T follicular helper cell (primary cell): ENCODE measurements around the gene GHRH.

ENCODE experiments used
- DNase-seq: peaks from one replicate; pipeline ENCODE4 v3.0.0-alpha.2; 2020; ENCODE audit warnings: low read depth
- total RNA-seq, 2 experiments: gene quantifications; one replicate each; lab custom pipeline; 2026; lab: John Stamatoyannopoulos, UW

GHRH gene, protein sequence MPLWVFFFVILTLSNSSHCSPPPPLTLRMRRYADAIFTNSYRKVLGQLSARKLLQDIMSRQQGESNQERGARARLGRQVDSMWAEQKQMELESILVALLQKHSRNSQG
- 0 reads per million in 2 experiments for total RNA-seq

DNA sequence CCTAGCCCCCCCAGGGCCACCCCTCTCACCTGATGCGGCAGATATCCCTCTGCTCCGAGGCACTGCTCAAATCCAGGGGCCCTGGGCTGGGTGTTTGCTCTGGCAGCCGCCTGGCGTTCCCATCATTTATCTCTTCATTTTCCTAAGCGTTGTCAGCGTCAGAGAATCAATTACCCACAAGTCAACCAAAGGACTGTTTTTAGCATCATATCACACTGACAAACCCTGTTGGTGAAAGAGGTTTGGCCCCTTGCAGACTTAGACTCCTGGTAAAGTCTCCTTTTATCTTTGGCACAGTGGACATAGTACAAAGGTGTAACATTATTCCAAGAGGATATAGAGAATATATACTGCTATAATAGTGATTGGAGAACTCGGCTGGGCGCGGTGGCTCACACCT, at the start of gene GHRH:
Gene GHRH, minus strand, starts transcription at position 101 of the 400 bp plus-strand sequence. CDS start 4,925 bp downstream, outside the sequence.
- no peak for DNase-seq

DNA sequence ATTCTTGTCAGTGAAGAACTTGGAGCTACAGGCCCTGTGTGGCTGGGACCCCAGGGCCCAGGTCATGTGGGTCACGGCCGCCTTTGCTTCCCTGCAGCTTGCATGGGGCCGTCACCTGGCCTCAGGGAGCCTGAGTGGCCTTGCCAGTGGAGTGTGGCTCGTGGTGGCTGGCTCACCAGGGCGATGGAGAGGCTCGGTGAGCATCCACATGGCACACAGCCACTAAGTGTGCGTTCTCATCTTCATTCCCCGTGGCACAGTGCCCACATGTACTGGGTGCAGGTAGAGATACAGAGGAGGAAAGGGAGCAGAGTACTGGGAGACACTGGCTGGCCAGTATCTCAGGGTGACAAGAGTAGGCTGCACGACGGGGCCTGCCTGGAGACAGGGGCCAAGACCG, 49.3 kb upstream of the GHRH start:
- no peak for DNase-seq

DNA sequence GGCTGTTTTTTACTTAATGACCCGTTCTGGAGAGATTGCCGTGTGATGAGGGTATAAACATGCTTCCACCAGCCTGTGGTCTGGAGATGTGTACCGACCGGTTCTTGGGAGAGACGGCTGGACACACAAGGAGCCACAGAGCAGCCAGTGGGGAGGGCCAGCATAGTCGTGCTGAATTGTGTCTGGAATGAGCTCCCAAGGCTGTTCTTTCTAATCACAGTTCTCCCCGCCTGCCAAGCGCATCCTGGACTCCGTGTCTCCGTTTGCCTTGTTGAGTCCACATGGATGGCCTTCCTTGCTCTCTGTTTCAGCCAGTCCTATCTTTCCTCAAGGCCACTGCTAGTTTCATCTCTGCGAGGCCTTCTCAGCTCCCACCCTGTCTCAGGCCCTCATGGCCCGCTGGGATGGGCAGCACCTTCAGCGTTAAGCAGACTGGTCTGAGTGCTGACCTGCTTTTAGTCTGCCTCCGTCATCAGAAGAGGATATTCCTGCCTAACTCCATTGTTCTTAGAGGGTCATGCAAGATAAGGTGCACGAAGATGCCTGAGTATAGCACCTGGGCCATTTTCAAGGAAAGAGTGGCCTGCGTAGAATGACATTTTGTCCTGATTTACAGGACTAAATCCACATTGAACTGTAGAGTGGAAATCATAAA, 48.4 kb upstream of the GHRH start:
- DNase-seq, result no peak

DNA sequence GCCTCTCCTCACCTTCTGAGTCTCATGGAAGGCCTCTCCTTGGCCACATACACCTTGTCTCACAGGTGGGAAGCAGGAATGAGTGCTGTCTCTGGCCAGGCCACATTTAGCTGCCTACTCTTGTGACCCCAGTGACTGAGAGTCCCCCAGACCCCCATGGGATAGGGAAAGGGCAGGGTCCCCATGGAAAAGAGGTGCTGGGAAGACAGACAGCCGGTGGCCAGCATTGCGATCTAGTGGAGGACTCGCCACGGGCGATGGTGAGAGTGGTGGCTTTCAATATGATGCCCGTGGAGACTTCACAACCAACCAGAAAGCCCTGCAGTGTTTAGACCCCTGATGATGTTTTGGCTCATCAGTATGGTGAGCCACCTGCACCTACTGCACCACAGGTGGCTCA, 47.7 kb upstream of the GHRH start:
- DNase-seq, result no peak

DNA sequence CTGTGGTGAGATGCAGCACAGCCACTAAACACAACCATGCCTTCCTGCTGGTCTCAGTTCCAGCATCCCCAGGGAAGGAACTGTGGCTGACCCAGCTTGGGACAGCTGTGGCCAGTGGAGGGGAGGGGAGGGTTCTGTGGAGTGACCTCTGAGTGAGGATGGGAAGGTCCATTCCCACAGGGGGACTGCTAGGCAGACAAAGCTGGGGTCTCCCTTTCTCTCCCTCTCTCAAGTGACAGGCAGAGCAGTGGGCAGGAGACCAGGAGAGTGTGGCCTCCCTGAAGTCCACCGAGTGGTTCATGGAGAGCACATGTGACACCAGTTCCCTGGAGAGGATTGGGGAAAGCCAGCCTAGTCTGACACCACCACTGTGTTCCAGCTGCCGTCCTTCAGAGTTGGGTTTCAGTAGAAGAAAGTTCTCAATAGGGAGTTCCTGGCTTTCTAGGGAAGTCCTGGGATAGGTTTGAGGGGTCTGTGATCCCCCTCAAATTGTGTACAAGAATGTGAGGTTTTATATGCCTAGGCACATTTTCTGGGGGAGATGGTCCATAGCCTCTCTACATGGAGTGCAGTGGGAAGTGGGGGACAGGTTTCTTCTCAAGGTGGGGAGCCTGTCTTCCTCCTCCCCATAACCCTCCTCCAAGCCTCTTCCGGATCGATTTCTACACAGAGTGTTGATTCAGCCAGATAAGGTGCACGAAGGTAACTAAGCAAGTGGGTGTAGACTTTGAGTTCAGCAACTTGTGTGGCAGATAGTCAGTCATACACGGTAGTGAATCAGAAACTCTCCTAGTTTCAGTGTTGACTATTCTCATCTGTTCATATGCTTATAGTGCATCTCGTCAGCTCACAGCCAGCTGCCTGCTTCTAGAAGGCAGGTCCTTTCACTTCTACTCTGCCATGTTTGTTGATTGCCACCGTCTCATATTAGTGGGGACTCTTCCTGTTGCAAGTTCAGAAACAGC, 46.8 kb upstream of the GHRH start:
- no peak for DNase-seq

DNA sequence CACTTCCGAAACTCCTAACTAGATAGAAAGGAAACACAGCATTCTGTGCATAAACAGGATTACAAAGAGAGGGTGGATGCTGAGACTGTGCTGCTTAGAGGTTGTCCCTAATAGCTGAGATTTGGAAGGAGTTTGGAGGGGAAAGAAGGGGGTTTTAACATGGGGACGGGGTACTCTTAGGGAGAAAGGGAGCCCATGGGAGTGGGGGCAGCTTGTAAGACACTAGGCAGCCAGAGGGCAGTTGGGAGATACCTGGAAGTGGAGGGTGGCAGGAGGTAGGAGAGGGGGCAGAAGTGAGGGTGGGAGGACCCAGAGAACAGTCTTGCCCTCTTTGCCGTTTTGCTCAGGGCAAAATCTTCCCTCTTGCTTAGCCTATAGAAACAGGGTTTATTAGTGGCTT, 44.2 kb upstream of the GHRH start:
- DNase-seq, result no peak

DNA sequence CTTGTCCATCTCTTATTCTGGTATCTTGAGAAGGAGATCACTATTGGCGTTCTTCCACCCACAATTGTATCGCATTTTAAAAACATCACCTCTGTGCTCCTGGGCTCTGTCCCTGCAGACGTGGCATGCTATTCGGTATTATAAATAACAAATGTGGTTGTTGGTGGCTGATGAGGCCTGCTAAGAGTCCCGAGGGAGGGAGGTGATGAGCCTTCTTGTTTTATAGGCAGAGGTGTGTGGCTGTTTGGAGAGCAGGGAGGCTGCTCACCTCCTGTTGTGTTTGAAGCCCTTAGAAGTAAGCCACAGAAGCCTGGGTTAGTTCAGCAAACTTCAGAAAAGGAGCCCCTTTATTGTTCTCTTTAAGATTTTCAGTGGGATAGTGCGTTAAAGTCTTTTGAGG, 43.5 kb upstream of the GHRH start:
- no peak for DNase-seq

DNA sequence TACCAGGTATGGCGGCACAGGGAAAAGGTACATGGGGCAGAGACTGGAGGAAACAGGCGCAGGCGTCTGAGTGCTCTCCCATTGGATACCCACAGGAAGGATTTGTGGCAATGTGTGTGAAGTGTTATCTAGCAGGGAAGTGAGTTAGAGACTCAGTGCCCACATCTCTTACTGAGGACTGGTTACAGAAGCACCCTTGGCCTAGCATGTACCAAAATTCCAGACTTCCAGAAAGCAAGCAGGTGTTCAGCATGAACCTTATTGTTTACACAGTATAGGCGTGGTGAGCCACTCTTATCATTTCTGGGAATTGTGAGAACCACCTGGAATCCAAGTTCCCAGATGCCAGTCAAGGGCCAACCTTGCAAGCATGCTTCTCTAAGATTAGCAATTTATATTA, 42.0 kb upstream of the GHRH start:
- DNase-seq, result no peak

DNA sequence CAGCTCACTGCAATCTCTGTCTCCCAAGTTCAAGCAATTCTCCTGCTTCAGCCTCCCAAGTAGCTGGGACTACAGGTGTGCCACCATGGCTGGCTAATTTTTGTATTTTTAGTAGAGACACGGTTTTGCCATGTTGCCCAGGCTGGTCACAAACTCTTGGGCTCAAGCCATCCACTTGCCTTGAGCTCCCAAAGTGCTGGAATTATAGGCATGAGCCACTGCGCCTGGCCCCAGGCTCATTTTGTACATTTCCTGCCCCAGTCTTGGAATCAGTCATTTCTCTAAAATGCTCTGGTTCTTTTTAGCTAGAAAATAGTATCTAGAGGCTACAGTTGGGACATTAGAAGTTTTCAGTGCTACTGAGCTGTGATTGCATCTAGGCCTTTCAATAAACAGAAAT, 41.4 kb upstream of the GHRH start:
- no peak for DNase-seq

DNA sequence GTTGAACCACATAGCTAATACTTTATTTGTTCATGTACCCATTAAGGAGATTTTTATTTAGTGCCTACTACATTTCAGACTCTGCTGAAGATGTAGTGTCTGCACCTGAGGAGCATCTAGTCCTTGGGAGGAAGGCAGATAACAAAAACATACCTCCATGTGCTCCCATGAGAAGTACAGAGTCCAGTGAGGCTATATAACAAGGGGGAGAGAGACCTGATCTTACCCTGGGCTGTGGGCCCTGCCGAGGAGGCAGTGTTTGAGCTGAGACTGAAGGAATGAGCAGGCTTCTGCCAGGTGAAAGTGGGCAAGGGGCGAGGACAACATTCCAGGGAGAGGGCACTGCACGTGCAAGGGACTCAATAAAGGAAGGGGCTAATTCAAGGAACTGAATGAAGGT, 39.9 kb upstream of the GHRH start:
- no peak for DNase-seq

DNA sequence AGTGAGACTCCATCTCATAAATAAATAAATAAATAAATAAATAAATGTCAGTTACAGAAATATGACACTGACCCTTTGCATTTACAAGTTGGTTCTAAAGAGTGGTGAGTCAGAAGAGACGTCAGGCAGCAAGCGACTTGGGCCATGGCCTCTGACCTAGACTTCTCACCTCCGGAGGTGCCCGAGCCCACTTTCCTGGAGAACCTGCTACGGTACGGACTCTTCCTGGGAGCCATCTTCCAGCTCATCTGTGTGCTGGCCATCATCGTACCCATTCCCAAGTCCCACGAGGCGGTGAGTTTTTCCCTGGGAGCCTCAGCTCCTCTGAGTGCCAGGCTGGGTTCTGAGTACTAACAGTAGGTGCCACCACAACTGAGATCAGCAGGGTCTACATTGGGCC, 39.5 kb upstream of the GHRH start:
- DNase-seq, result no peak

DNA sequence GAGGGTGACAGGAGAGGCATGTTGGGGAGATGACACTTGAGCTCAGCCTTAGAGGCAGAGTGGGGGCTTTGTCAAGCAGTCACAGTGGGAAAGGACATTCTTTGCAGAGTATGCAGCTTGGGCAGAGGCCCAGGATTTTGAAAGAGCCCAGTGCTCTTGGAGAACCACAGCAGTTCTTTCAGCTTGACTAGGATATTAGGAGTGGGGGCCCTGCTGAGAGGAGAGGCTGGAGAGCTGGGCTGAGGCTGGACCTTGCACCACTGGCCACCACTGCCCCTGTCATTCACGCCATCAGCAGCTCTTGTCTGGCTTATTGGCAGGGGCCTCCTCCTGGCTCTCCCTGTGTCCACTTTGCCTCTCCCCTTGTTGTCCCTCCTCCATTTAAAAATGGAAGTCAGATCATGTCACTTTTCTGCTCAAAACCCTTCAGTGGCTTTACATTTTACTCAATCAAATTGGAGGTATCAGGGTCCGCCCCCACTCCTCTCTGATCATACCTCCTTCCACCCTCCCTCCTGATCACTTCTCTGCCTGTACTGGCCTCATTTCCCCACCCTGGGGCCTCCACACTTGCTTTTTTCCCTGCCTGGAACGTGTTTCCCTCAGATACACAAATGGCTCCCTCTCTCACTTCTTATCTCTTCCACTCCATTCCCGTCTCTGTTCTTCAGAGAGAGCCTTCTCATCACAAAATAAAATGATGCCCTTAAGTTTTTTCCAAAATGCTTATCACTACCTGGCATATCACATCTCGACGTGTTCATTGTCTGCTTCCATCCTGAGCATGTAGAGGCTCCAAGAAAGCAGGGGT, 38.3 kb upstream of the GHRH start:
- DNase-seq, result no peak

DNA sequence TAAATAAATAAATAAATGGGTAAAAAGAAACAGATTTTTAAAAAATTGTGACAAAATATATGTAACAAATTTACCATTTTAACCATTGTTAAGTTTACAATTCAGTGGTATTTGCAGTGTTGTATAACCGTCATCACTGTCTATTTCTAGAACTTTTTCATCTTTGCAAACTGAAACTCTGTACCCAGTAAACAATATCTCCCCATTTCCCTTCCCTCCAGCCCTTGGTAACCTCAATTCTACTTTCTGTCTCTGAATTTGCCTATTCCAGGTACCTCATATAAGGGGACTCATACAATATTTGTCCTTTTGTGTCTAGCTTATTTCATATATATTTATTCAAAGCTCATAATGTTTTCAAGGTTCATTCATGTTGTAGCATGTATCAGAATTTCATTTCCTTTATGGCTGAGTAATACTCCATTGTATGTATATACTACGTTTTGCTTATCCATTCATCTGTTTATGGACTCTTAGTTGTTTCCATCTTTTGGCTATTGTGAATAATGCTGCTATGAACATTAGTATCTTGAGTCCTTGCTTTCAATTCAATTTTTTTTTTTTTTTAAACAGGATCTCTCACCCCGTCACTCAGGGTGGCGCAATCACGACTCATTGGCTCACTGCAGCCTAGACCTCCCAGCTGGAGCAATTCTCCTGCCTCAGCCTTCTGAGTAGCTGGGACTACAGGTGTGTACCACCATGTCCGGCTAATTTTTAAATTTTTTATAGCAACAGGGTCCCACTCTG, 36.8 kb upstream of the GHRH start:
- DNase-seq, result no peak

DNA sequence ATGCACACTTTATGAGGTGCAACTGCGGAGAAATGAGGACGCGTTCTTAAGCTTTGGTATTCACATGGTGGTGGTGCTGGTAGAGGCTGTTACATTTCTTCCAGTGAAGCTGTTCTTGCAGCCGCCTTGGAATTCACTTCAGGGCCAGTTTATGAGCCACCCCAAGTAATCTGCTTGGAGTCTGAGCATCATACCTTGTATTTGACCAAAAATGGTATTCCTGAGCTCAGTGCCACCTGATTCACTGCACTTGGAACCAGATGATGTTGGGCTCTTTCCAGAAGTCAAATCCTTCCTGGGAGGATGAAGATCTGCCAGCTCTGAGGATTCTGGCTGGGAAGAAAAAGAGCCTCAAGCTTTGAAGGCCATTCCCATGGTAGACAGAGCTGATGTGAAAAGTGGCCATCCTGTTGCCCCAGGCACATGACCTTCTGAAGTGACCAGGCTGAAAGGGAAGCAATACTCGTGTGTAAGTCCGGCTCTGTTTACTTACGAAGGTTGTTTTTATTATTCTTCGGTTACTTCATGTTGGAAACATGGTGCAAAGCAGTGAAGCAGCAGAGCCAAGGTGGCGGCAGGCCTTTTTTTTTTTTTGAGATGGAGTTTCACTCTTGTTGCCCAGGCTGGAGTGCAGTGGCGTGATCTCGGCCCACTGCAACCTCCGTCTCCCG, 35.6 kb upstream of the GHRH start:
- DNase-seq, result no peak

DNA sequence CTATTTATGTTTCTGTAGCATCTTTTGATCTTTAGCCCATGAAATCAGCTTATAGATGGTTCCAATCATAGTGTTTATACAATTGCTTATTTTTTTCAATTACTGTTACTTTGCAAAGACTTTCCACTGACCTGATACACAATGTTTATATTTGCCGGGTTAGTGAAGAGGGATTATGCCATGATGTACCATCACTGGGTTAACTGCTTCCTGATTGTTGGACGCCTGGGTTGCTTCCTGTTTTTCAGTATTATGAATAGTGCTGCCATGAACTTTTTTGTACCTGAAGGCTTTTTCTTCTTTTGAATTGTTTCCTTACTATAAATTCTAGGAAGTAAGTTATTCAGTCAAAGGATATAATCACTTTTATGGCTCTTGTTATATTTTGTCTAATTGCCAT, 34.8 kb upstream of the GHRH start:
- no peak for DNase-seq

DNA sequence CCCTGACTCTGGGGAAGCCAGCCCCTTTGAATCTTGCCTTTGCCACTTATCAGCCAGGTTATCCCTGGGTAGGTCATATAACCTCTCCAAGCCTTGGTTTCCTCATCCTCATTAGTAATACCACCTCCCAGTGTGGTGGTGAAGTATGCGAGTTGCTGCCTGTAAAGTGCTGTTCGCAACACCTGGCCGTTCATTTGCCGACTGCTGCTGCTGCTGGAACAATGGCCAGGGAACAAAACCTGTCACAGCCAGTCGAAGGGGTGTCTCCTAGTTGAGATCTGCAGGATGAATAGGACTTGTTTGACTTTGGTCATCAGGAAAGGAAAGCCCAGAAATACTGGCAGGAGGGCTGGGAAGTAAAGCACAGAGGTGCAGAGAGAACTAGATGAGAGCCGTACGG, 34.0 kb upstream of the GHRH start:
- no peak for DNase-seq

DNA sequence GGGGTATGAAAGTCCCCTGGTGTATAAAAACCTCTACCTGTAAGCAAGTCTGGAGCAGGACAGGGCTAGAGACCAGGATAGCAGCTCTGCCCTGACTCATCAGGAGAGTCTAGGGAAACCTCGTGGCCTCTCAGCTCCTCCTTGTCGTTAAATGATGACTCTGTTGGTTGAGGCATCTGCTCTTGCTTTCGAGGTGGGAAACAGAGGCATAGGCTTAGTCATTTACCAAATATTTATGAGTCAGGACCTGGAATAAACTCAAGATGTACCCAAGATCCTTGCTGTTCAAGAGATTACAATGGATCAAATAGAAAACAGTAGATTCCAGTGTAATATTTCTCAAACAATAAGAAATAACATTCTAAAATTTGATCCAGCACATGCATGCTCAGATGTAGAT, 33.4 kb upstream of the GHRH start:
- no peak for DNase-seq

DNA sequence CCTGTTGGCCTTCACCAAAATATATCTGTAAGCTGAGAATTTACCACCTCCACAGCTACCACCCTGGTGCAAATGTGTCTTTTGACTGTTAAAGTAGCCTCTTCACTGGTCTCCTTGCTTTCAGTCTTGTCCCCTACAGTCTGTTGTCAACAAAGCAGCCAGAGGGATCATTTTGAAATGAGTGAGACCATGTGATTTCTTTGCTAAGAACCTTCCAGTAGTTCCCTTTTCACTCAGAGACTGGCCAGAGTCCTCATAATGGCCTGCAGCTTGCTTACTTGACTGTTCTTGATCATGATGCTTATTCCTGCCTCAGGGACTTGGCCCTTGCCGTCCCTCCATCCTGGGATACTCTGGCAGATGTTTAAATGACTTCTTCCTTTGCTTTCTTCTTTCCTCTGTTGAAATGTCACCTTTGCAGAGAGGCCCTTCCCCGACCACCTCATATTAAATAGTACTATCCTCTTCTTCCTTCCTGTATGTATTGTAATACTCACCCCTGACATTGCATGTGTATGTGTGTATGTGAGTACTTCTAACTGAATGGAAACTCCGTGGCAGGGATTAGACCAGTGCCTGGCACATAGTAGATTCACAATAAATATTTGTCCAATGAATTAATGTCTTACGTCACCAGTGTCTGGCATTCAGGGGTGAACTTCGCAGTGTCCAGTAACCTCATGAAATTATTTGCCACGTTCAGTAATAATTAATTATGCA, 32.8 kb upstream of the GHRH start:
- DNase-seq, result no peak

DNA sequence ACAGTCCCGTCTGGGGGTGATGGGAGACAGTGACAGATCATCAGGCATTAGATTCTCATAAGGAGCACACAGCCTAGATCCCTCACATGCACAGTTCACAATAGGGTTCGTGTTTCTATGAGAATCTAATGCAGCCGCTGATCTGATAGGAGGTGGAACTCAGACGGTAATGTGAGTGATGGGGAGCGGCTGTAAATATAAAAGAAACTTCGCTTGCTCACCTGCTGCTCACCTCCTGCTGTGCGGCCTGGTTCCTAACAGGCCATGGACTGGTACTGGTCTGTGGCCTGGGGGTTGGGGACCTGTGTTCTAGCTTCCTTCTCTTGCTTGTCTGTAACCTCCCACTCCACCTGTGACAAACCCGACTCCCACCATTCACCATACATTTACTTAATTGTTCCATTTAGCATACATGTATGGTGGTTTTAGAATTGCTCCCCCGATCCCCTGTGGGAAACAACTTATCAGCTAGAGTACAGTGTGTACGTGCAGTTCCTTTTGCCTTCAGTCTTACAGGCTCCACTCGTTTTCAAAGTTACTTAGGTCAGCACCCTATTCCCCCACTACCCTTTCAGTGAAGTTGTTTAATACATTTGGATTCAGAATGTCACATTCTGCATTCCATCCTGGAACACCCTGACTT, 31.8 kb upstream of the GHRH start:
- DNase-seq, result no peak

DNA sequence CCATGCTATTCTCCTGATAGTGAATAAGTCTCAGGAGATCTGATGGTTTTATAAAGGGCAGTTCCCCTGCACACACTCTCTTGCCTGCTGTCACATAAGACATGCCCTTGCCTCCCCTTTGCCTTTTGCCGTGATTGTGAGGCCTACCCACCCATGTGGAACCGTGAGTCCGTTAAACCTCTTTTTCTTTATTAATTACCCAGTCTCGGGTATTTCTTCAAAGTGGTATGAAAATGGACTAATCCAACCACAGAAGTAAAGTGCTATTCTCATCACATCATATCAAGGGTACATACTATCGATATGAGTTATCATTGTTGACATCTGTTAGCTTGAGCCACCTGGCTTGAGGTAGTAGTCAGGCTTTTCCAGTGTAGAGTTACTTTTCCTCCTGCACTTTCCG, 30.1 kb upstream of the GHRH start:
- DNase-seq, result no peak
